PC-9 (cell line): ENCODE results near the gene GALNT2. TPM values are rescaled to one million over a fixed set of nuclear protein-coding genes. Genes with fewer than 3 reads are reported as not detected.

Experiments
- BruUV-seq: library from RNA; stranded (reverse); fragments of 400-500 nt; replicated peaks from 2 replicates; lab custom pipeline; 2021; lab: Mats Ljungman, UMichigan
- CTCF ChIA-PET: fragments of 300-600 bp; sonication (Branson Sonifier 250); formaldehyde crosslinking; loops from one replicate; lab custom pipeline; 2022; ENCODE audit warnings: antibody characterized with exemption; lab: Charles Lee
- POLR2A ChIA-PET: fragments of 300-600 bp; sonication (Branson Sonifier 250); formaldehyde crosslinking; loops from one replicate; lab custom pipeline; 2022; ENCODE audit warnings: antibody characterized with exemption; ENCODE audit not compliant: unreplicated experiment; lab: Charles Lee
- DNase-seq, 2 experiments: peaks; one replicate each; pipeline versions ENCODE4 v3.0.0 to v3.0.0-alpha.2; 2015 to 2022; ENCODE audit warnings: mixed read lengths in 1 of 2
- H2AFZ ChIP-seq: fragments of 200-600 bp; sonication (generic); 2 replicates; pipeline ENCODE4 v1.8.1; 2017; ENCODE audit warnings: antibody characterized with exemption
- H3F3A ChIP-seq: fragments of 200-600 bp; sonication (generic); 2 replicates; pipeline ENCODE4 v1.8.1; 2017; ENCODE audit warnings: antibody characterized with exemption, mild to moderate bottlenecking, low read depth; ENCODE audit not compliant: insufficient read depth
- H3K27ac ChIP-seq: fragments of 200-600 bp; sonication (generic); 2 replicates; pipeline ENCODE4 v1.6.1; 2016; ENCODE audit warnings: mixed run types
- H3K27me3 ChIP-seq: fragments of 200-600 bp; sonication (generic); 2 replicates; pipeline ENCODE4 v1.6.1; 2016; ENCODE audit warnings: low read depth, mixed run types; ENCODE audit not compliant: insufficient read depth
- H3K36me3 ChIP-seq: fragments of 200-600 bp; sonication (generic); 2 replicates; pipeline ENCODE4 v1.6.1; 2016; ENCODE audit warnings: low read depth, mixed run types
- H3K4me1 ChIP-seq: fragments of 200-600 bp; sonication (generic); replicated peaks from 2 replicates; pipeline ENCODE4 v1.6.1; 2016; ENCODE audit warnings: mixed run types; ENCODE audit not compliant: insufficient read depth
- H3K4me2 ChIP-seq: fragments of 200-600 bp; sonication (generic); 2 replicates; pipeline ENCODE4 v1.6.1; 2017; ENCODE audit warnings: mixed run types
- H3K4me3 ChIP-seq: fragments of 200-600 bp; sonication (generic); 2 replicates; pipeline ENCODE4 v1.6.1; 2016; ENCODE audit warnings: mixed run types
- H3K79me2 ChIP-seq: fragments of 200-600 bp; sonication (generic); 2 replicates; pipeline ENCODE4 v1.6.1; 2017; ENCODE audit warnings: low read depth, mixed run types
- H3K9me2 ChIP-seq: fragments of 200-600 bp; sonication (generic); 2 replicates; pipeline ENCODE4 v1.8.1; 2017; ENCODE audit warnings: mild to moderate bottlenecking; ENCODE audit not compliant: insufficient read depth
- H3K9me3 ChIP-seq: fragments of 200-600 bp; sonication (generic); 2 replicates; pipeline ENCODE4 v1.8.1; 2016; ENCODE audit warnings: low read depth; ENCODE audit not compliant: insufficient read depth
- H4K20me1 ChIP-seq: fragments of 200-600 bp; sonication (generic); 2 replicates; pipeline ENCODE4 v1.8.1; 2017; ENCODE audit not compliant: insufficient read depth
- CTCF ChIP-seq: fragments of 200-600 bp; sonication (generic); conservative IDR thresholded peaks from 2 replicates; pipeline ENCODE4 v1.6.1; 2017; ENCODE audit warnings: mixed run types, antibody characterized with exemption, mild to moderate bottlenecking, moderate library complexity
- EZH2 ChIP-seq: fragments of 200-600 bp; sonication (generic); IDR thresholded peaks from 2 replicates; pipeline ENCODE4 v1.8.0; 2017; ENCODE audit warnings: antibody characterized with exemption, low read depth
- intact Hi-C: fragments of 100-400 bp; cut with micrococcal nuclease; formaldehyde crosslinking; loops from one replicate; pipeline ENCODE4 v1.10.0; 2022; ENCODE audit not compliant: unreplicated experiment
- total RNA-seq: library from RNA; stranded (reverse); gene quantifications from 2 replicates; pipeline ENCODE4 v1.2.3, GENCODE V29; 2021

Gene GALNT2
- total RNA-seq, 1 experiment from 2014 or later = 121 TPM

GRCh38 chr1:230303822-230304221 lies 236.8 kb downstream of the GALNT2 start:
- POLR2A ChIA-PET = no interaction called here
- H3K9me2 ChIP-seq = no peaks in the 10 kb centered on the region
- no peak overlapping the region for H2AFZ ChIP-seq
- no peak overlapping the region for H3K27ac ChIP-seq
- H3F3A ChIP-seq = peaks cover 11% of the 10 kb centered on the region; the same call in 1 of the 2 replicates
- no peaks in the 10 kb centered on the region for H3K9me3 ChIP-seq
- H3K27me3 ChIP-seq = no peaks in the 10 kb centered on the region
- no peak overlapping the region for H3K4me2 ChIP-seq
- TF ChIP-seq CTCF = no peak
- TF ChIP-seq EZH2 = no peak
- H3K4me3 ChIP-seq = no peak overlapping the region
- intact Hi-C loops = no loop called here
- DNase-seq = no peak
- no peaks in the 10 kb centered on the region for H3K36me3 ChIP-seq
- CTCF ChIA-PET = no interaction called here
- H3K4me1 ChIP-seq = peaks cover 20% of the 10 kb centered on the region
- no TSS peak for BruUV-seq
- H4K20me1 ChIP-seq = no peaks in the 10 kb centered on the region
- no peaks in the 10 kb centered on the region for H3K79me2 ChIP-seq

GRCh38 chr1:230306169-230306568 lies 239.1 kb downstream of the GALNT2 start:
- Histone ChIP-seq H3K79me2 (no peaks in the 10 kb centered on the region), H3K4me2 (no peak overlapping the region), H3K27ac (no peak overlapping the region), H4K20me1 (no peaks in the 10 kb centered on the region), H3F3A (peaks cover 11% of the 10 kb centered on the region; the same call in 1 of the 2 replicates), H3K4me1 (peaks cover 20% of the 10 kb centered on the region), H3K27me3 (no peaks in the 10 kb centered on the region), H2AFZ (no peak overlapping the region), H3K36me3 (no peaks in the 10 kb centered on the region), H3K9me2 (no peaks in the 10 kb centered on the region), H3K4me3 (no peak overlapping the region), H3K9me3 (no peaks in the 10 kb centered on the region)
- no TSS peak for BruUV-seq
- intact Hi-C loops = no loop called here
- ChIA-PET CTCF (no interaction called here), POLR2A (no interaction called here)
- DNase-seq = no peak
- TF ChIP-seq CTCF (no peak), EZH2 (no peak)

- no peaks in the 10 kb centered on the region for H3K9me2 ChIP-seq
- H3K4me1 ChIP-seq = peaks cover 20% of the 10 kb centered on the region
- CTCF ChIA-PET = no interaction called here
- no peak overlapping the region for H3K4me3 ChIP-seq
- no TSS peak for BruUV-seq
- H2AFZ ChIP-seq = no peak overlapping the region
- H3K79me2 ChIP-seq = no peaks in the 10 kb centered on the region
- no peak for TF ChIP-seq EZH2
- TF ChIP-seq CTCF = no peak
- no peak overlapping the region for H3K27ac ChIP-seq
- peak in 1 of 2 experiments; percentile 73 for DNase-seq
- peak overlapping the region; percentile 17 for H3K4me2 ChIP-seq
- no peaks in the 10 kb centered on the region for H3K27me3 ChIP-seq
- no peaks in the 10 kb centered on the region for H3K9me3 ChIP-seq
- POLR2A ChIA-PET = no interaction called here
- H3K36me3 ChIP-seq = no peaks in the 10 kb centered on the region
- intact Hi-C loops = no loop called here
- H3F3A ChIP-seq = peaks cover 11% of the 10 kb centered on the region; the same call in 1 of the 2 replicates
- no peaks in the 10 kb centered on the region for H4K20me1 ChIP-seq
Measured at GRCh38 chr1:230307213-230307612, 240.2 kb downstream of the GALNT2 start.
